RWPE2 (cell line): ENCODE results near the gene NDRG2.
"Not testable (repeated sequence)": the region's sequence is repeated elsewhere in the genome, so short reads cannot be mapped to it uniquely, and the experiment has no call there.

ENCODE experiments used
- ATAC-seq: fragments of 200-7000 bp; cut with Tn5 transposase; 3 replicates; pipeline ENCODE4 v1.9.1; 2021; ENCODE audit warnings: low read depth
- DNase-seq: peaks from one replicate; pipeline ENCODE4 v3.0.0-alpha.2; 2020; ENCODE audit warnings: low spot score
- H3K27ac ChIP-seq: fragments of 450-650 bp; 2 replicates; pipeline ENCODE4 v1.5.1; 2017; ENCODE audit warnings: mild to moderate bottlenecking; ENCODE audit not compliant: poor library complexity, severe bottlenecking
- H3K27me3 ChIP-seq: fragments of 250-450 bp; sonication (Bioruptor Pico); 2 replicates; pipeline ENCODE4 v1.5.1; 2021; ENCODE audit warnings: mild to moderate bottlenecking, moderate library complexity; ENCODE audit not compliant: insufficient read depth, poor library complexity, severe bottlenecking
- H3K36me3 ChIP-seq: fragments of 250-450 bp; sonication (Bioruptor Pico); 2 replicates; pipeline ENCODE4 v1.5.1; 2020; ENCODE audit warnings: low read depth, mild to moderate bottlenecking, moderate library complexity
- H3K4me1 ChIP-seq: fragments of 250-450 bp; sonication (Bioruptor Pico); 2 replicates; pipeline ENCODE4 v1.5.1; 2021; ENCODE audit warnings: mild to moderate bottlenecking, moderate library complexity; ENCODE audit not compliant: insufficient read depth, poor library complexity, severe bottlenecking
- H3K4me3 ChIP-seq: fragments of 250-450 bp; sonication (Bioruptor Pico); 2 replicates; pipeline ENCODE4 v1.5.1; 2021; ENCODE audit warnings: mild to moderate bottlenecking, moderate library complexity; ENCODE audit not compliant: severe bottlenecking
- H3K9me3 ChIP-seq: fragments of 250-450 bp; sonication (Bioruptor Pico); 2 replicates; pipeline ENCODE4 v1.5.1; 2021; ENCODE audit warnings: mild to moderate bottlenecking, moderate library complexity; ENCODE audit not compliant: severe bottlenecking
- TF ChIP-seq, protein P1 (sequence below): fragments of 450-650 bp; IDR thresholded peaks from one replicate; pipeline ENCODE4 v1.5.1; 2017; ENCODE audit warnings: mild to moderate bottlenecking, moderate library complexity; ENCODE audit not compliant: poor library complexity, severe bottlenecking

NDRG2 gene

DNA sequence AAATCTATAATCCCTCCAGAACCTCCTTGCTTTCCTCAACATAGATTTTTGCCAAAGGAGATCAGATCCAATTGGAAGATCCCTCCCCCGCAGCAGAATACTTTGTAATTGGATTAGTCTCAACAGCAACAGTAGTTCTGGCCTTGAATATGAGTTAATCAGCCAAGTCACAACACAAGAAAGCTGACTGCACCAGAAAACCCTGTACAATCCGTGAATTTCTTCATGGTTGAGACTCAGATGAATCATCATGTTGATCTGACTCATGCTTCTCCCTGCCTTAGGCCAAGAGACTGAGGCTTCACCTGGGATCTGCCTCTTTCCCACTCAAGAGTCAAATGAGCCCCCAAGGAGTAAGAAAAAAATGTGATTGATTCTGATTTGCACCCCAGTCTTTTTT lies 38.0 kb downstream of the NDRG2 start:
- H3K27ac ChIP-seq: peak overlapping the region; percentile 67
- H3K27me3 ChIP-seq: no peaks in the 10 kb centered on the region
- H3K4me3 ChIP-seq: no peak overlapping the region
- no peaks in the 10 kb centered on the region for H3K9me3 ChIP-seq
- peaks cover 37% of the 10 kb centered on the region for H3K4me1 ChIP-seq
- DNase-seq (no peak), ATAC-seq (peak; percentile 78)
- TF ChIP-seq, protein P1, sequence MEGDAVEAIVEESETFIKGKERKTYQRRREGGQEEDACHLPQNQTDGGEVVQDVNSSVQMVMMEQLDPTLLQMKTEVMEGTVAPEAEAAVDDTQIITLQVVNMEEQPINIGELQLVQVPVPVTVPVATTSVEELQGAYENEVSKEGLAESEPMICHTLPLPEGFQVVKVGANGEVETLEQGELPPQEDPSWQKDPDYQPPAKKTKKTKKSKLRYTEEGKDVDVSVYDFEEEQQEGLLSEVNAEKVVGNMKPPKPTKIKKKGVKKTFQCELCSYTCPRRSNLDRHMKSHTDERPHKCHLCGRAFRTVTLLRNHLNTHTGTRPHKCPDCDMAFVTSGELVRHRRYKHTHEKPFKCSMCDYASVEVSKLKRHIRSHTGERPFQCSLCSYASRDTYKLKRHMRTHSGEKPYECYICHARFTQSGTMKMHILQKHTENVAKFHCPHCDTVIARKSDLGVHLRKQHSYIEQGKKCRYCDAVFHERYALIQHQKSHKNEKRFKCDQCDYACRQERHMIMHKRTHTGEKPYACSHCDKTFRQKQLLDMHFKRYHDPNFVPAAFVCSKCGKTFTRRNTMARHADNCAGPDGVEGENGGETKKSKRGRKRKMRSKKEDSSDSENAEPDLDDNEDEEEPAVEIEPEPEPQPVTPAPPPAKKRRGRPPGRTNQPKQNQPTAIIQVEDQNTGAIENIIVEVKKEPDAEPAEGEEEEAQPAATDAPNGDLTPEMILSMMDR: no peak
- peaks cover 16% of the 10 kb centered on the region for H3K36me3 ChIP-seq

DNA sequence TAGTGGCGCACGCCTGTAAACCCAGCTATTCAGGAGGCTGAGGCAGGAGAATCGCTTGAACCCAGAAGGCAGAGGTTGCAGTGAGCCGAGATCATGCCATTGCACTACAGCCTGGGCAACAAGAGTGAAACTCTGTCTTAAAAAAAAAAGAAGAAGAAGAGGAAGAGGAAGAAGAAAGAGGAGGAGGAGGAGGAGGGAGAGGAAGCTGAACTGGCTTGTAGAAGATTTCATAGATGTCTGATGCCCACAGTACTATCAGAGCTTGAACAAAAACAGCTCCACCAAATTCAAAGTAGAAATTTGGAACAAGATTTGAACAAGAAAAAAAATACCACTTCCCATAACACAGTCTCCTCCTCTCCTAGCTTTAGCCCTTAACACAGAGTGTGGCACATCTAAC lies 39.2 kb downstream of the NDRG2 start:
- not testable (repeated sequence) for H3K27ac ChIP-seq

DNA sequence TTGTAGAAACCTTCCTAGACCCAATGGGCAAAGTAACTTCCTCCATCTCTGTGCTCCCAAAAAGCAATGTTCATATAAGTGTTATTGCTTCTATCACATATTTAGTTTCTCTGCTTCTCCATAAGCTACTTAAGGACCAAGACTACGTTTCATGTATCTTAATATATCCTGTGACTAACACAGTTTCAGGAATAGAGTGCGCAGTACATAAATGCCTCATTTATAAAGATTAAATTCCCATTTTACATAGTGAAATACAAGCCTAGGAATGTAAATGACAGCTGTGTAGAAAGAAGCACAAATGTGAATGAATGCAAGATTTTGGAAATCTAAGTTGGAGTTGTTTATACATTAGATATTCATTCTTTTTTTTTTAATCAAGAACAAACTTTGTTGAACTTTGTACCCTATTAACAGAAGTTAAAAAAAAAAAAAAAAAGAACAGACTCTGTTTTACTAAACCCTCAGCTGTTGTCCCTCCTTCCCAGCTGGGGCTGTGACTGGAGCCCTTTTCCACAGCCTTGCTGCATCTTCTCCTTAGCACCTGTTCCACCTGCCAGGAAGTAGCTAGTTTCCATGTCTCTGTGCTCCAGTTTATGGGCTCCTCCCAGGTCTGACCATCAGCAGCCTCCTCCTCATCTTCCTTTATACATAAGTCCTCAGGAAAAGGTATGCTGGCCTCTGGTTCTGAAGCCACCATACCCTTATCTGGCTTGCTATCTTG lies 42.1 kb downstream of the NDRG2 start:
- H3K9me3 ChIP-seq: no peaks in the 10 kb centered on the region
- peaks cover 17% of the 10 kb centered on the region for H3K4me1 ChIP-seq
- no peak overlapping the region for H3K4me3 ChIP-seq
- no peaks in the 10 kb centered on the region for H3K36me3 ChIP-seq
- TF ChIP-seq, protein P1: no peak
- ATAC-seq (no peak), DNase-seq (no peak)
- no peaks in the 10 kb centered on the region for H3K27me3 ChIP-seq
- H3K27ac ChIP-seq: no peak overlapping the region

More for the DNA sequence above, 39.2 kb downstream of the NDRG2 start:
- H3K4me3 ChIP-seq, H3K9me3 ChIP-seq, H3K36me3 ChIP-seq, DNase-seq, ATAC-seq, H3K27me3 ChIP-seq: not testable (repeated sequence)
- peaks cover 27% of the 10 kb centered on the region for H3K4me1 ChIP-seq

DNA sequence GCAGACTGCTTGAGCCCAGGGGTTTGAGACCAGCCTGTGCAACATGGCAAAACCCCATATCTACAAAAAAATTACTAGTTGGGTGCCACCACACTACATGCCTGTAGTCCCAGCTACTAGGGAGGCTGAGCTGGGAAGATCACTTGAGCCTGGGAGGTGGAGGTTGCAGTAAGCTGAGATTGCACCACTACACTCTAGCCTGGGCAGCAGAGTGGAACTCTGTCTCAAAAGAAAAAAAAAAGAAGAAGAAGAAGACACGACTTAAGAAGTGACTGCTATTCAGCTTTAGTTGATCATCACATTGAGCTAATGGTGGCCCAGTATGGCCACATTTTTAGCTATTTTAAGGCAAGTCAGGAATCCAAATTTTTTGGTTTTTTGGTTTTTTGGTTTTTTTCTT lies 44.0 kb downstream of the NDRG2 start:
- DNase-seq: no peak
- Histone ChIP-seq H3K4me3 (no peak overlapping the region), H3K27me3 (no peaks in the 10 kb centered on the region), H3K4me1 (no peaks in the 10 kb centered on the region), H3K9me3 (no peaks in the 10 kb centered on the region), H3K36me3 (no peaks in the 10 kb centered on the region), H3K27ac (no peak overlapping the region)
- no peak for ATAC-seq
- TF ChIP-seq, protein P1: no peak

DNA sequence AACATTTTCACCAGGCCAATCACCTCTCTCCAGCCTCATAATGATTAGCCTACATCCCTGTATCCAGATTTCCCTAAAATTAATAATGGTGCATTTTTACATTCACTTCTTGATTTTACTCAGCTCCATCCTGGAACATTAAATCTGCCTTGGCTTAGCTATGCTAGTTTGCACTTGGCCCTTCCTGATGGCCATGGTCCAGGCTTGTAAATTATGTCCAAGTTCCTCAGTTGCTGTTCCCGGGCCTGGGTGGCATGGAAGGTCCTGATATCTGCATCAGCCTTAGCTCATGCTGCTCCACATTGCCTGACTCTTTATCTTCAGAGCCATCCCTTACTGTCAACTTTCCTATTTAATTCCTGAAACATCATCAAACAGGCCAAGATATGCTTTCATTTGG lies 46.2 kb downstream of the NDRG2 start:
- no peak for ATAC-seq
- Histone ChIP-seq H3K4me3 (no peak overlapping the region), H3K27me3 (no peaks in the 10 kb centered on the region), H3K36me3 (no peaks in the 10 kb centered on the region), H3K9me3 (no peaks in the 10 kb centered on the region), H3K27ac (no peak overlapping the region), H3K4me1 (peaks cover 9% of the 10 kb centered on the region)
- TF ChIP-seq, protein P1: no peak
- no peak for DNase-seq
